Smooth muscle cell (in vitro differentiated cells): ENCODE measurements around the gene NAA80. TPM values are rescaled to one million over a fixed set of nuclear protein-coding genes. Genes with fewer than 3 reads are reported as not detected.

Experiments
- DNase-seq: peaks from one replicate; lab custom pipeline; 2025; ENCODE audit not compliant: unreplicated experiment; lab: John Stamatoyannopoulos, UW
- H2AFZ ChIP-seq: fragments of 200-600 bp; sonication (generic); 2 replicates; pipeline ENCODE4 v1.6.0; 2016; ENCODE audit warnings: antibody characterized with exemption, low read depth, mild to moderate bottlenecking
- H3F3A ChIP-seq: fragments of 200-600 bp; sonication (generic); 2 replicates; pipeline ENCODE4 v1.6.0; 2017; ENCODE audit warnings: antibody characterized with exemption, low read depth
- H3K27ac ChIP-seq: fragments of 200-600 bp; sonication (generic); 2 replicates; pipeline ENCODE4 v1.5.1; 2016; ENCODE audit warnings: low read depth, mild to moderate bottlenecking
- H3K27me3 ChIP-seq: fragments of 200-600 bp; sonication (generic); 2 replicates; pipeline ENCODE4 v1.6.1; 2016; ENCODE audit warnings: low read depth, mild to moderate bottlenecking
- H3K36me3 ChIP-seq: fragments of 200-600 bp; sonication (generic); 2 replicates; pipeline ENCODE4 v1.5.1; 2016; ENCODE audit warnings: low read depth
- H3K4me1 ChIP-seq: fragments of 200-600 bp; sonication (generic); 2 replicates; pipeline ENCODE4 v1.5.1; 2016; ENCODE audit warnings: low read depth
- H3K4me2 ChIP-seq: fragments of 200-600 bp; sonication (generic); 2 replicates; pipeline ENCODE4 v1.6.0; 2016; ENCODE audit warnings: mild to moderate bottlenecking
- H3K4me3 ChIP-seq: fragments of 200-600 bp; sonication (generic); 2 replicates; pipeline ENCODE4 v1.5.1; 2016; ENCODE audit warnings: mild to moderate bottlenecking
- H3K79me2 ChIP-seq: fragments of 200-600 bp; sonication (generic); 2 replicates; pipeline ENCODE4 v1.6.0; 2016; ENCODE audit warnings: low read depth, mild to moderate bottlenecking
- H3K9ac ChIP-seq: fragments of 200-600 bp; sonication (generic); 2 replicates; pipeline ENCODE4 v1.6.0; 2016; ENCODE audit warnings: low read depth
- H3K9me3 ChIP-seq: fragments of 200-600 bp; sonication (generic); replicated peaks from 2 replicates; pipeline ENCODE4 v1.5.1; 2016; ENCODE audit warnings: low read depth
- H4K20me1 ChIP-seq: fragments of 200-600 bp; sonication (generic); 2 replicates; pipeline ENCODE4 v1.6.0; 2016; ENCODE audit warnings: low read depth
- WGBS: methylation state at CpG from one replicate; pipeline ENCODE4 v1.1.7; 2016; ENCODE audit warnings: low lambda C conversion rate; 5-methylcytosine and 5-hydroxymethylcytosine counted together
- polyA plus RNA-seq: library from polyadenylated mRNA; unstranded; fragments of >200 nt; fragmentation: Nextera tagmentation; extraction: Ambion mirVana; gene quantifications from 2 replicates; pipeline ENCODE4 v1.2.1, GENCODE V29; 2016
- total RNA-seq: library from RNA; depleted of rRNA; stranded (reverse); fragments of >200 nt; gene quantifications from 2 replicates; pipeline ENCODE4 v1.2.3, GENCODE V29; 2014
- TF ChIP-seq, protein P1 (sequence below): fragments of 200-600 bp; sonication (generic); IDR thresholded peaks from 2 replicates; pipeline ENCODE4 v1.5.1; 2017; ENCODE audit warnings: borderline replicate concordance, mild to moderate bottlenecking, antibody characterized with exemption; ENCODE audit not compliant: insufficient read depth, poor library complexity, severe bottlenecking

The NAA80 gene
- total and polyA plus RNA-seq, 2 experiments from 2014 or later = 13.0 to 21.9 TPM

GRCh38 chr3:50318615-50319014 lies 19.4 kb upstream of the NAA80 start:
- H3K4me2 ChIP-seq = no peak overlapping the region
- peaks cover 17% of the 10 kb centered on the region for H3K4me1 ChIP-seq
- H2AFZ ChIP-seq = no peak overlapping the region
- no peaks in the 10 kb centered on the region for H3K27me3 ChIP-seq
- H4K20me1 ChIP-seq = peaks cover 24% of the 10 kb centered on the region
- peaks cover 6% of the 10 kb centered on the region for H3F3A ChIP-seq
- TF ChIP-seq, protein P1, sequence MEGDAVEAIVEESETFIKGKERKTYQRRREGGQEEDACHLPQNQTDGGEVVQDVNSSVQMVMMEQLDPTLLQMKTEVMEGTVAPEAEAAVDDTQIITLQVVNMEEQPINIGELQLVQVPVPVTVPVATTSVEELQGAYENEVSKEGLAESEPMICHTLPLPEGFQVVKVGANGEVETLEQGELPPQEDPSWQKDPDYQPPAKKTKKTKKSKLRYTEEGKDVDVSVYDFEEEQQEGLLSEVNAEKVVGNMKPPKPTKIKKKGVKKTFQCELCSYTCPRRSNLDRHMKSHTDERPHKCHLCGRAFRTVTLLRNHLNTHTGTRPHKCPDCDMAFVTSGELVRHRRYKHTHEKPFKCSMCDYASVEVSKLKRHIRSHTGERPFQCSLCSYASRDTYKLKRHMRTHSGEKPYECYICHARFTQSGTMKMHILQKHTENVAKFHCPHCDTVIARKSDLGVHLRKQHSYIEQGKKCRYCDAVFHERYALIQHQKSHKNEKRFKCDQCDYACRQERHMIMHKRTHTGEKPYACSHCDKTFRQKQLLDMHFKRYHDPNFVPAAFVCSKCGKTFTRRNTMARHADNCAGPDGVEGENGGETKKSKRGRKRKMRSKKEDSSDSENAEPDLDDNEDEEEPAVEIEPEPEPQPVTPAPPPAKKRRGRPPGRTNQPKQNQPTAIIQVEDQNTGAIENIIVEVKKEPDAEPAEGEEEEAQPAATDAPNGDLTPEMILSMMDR = no peak
- H3K4me3 ChIP-seq = no peak overlapping the region
- no peak overlapping the region for H3K9ac ChIP-seq
- no peaks in the 10 kb centered on the region for H3K9me3 ChIP-seq
- H3K36me3 ChIP-seq = no peaks in the 10 kb centered on the region
- H3K27ac ChIP-seq = no peak overlapping the region
- DNase-seq = no peak
- H3K79me2 ChIP-seq = peaks cover 20% of the 10 kb centered on the region
- WGBS = 96% methylated on average over 10 of the region's 10 CpGs

DNA sequence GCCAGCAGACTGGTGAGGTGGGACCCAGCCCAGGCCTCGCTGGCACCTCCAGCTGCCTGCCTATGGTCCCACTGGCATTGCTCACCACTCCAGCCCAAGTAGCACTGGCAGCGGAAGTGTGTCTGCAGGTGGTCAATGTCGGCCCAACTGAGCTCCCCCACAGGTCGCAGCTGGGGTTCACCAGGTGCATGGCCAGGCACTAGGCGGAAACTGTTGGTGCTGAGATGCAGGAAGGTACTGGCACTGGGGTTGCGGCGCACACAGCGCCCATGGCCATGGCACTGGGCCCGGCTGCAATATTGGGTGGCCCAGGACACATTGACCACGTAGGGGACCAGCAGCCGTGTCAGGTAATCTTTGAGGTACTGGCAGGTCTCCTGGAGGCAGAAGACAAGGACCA lies 19.0 kb upstream of the NAA80 start:
- Histone ChIP-seq H3K36me3 (no peaks in the 10 kb centered on the region), H3K27ac (peak overlapping the region; percentile 75), H2AFZ (no peak overlapping the region), H3K27me3 (no peaks in the 10 kb centered on the region), H3K4me3 (no peak overlapping the region), H3K4me1 (peaks cover 17% of the 10 kb centered on the region), H3F3A (peaks cover 2% of the 10 kb centered on the region), H3K4me2 (no peak overlapping the region), H4K20me1 (peaks cover 24% of the 10 kb centered on the region), H3K9ac (no peak overlapping the region), H3K79me2 (peaks cover 20% of the 10 kb centered on the region), H3K9me3 (no peaks in the 10 kb centered on the region)
- TF ChIP-seq, protein P1 = no peak
- WGBS = 98% methylated on average over 11 of the region's 11 CpGs
- no peak for DNase-seq

- Histone ChIP-seq H3K9ac (peak overlapping the region; percentile 44), H3K9me3 (no peaks in the 10 kb centered on the region), H3K79me2 (peaks cover 20% of the 10 kb centered on the region), H3K27ac (peak overlapping the region; percentile 75), H3F3A (no peaks in the 10 kb centered on the region), H3K4me3 (no peak overlapping the region), H4K20me1 (peaks cover 24% of the 10 kb centered on the region), H2AFZ (no peak overlapping the region), H3K27me3 (no peaks in the 10 kb centered on the region), H3K4me1 (peaks cover 13% of the 10 kb centered on the region), H3K4me2 (no peak overlapping the region), H3K36me3 (no peaks in the 10 kb centered on the region)
- DNase-seq = no peak
- 84% methylated on average over 6 of the region's 6 CpGs for WGBS
- TF ChIP-seq, protein P1 = no peak
Measured at GRCh38 chr3:50317300-50317699, 18.1 kb upstream of the NAA80 start.

DNA sequence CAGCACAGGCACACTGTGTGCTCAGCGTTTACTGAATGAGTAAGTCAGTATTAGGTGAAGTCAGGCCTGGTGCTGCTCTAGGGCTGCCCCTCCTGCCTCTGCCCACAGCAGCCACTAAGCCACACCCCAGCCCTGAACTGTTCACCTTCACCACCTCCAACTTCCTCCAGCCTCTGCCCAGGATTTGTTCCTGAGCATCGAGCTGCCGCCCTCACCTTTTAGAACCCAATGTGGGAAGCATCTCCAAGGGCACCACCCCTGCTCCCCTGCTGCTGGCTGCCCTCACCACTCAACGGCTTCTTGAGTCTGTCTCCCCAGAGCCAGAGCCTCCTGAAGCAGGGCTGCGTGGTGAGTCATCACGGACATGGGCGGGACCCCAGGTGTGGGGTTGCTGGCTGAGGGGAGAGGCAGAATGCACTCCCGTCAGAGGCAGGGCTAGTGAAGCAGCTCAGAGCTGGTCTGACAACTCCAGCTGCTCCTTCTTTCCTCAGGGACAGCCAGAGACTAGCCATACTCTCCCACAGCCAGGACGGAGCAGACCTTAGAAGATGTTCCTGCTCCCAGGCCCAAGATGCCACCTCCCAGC lies 17.5 kb upstream of the NAA80 start:
- H3K79me2 ChIP-seq = peaks cover 20% of the 10 kb centered on the region
- peaks cover 24% of the 10 kb centered on the region for H4K20me1 ChIP-seq
- no peaks in the 10 kb centered on the region for H3K9me3 ChIP-seq
- peak overlapping the region; percentile 75 for H3K27ac ChIP-seq
- TF ChIP-seq, protein P1 = no peak
- H3F3A ChIP-seq = no peaks in the 10 kb centered on the region
- H3K4me1 ChIP-seq = peaks cover 8% of the 10 kb centered on the region
- H3K4me3 ChIP-seq = no peak overlapping the region
- no peak for DNase-seq
- no peak overlapping the region for H2AFZ ChIP-seq
- no peaks in the 10 kb centered on the region for H3K27me3 ChIP-seq
- H3K36me3 ChIP-seq = no peaks in the 10 kb centered on the region
- H3K9ac ChIP-seq = peak overlapping the region; percentile 44
- peak overlapping the region; percentile 2 for H3K4me2 ChIP-seq
- 49% methylated on average over 9 of the region's 9 CpGs for WGBS
